Hepatocyte (in vitro differentiated cells): ENCODE measurements around the gene GASK1A. TPM values are rescaled to one million over a fixed set of nuclear protein-coding genes. Genes with fewer than 3 reads are reported as not detected.

Experiments
- DNase-seq: peaks from one replicate; pipeline ENCODE4 v3.0.0-alpha.2; 2016; ENCODE audit warnings: low spot score
- H2AFZ ChIP-seq: fragments of 200-600 bp; sonication (generic); 2 replicates; pipeline ENCODE4 v1.6.0; 2016; ENCODE audit warnings: antibody characterized with exemption, mild to moderate bottlenecking
- H3K27ac ChIP-seq: fragments of 200-600 bp; sonication (generic); 2 replicates; pipeline ENCODE4 v1.5.1; 2016; ENCODE audit warnings: mild to moderate bottlenecking
- H3K27me3 ChIP-seq: fragments of 200-600 bp; sonication (generic); 2 replicates; pipeline ENCODE4 v1.6.1; 2016
- H3K36me3 ChIP-seq: fragments of 200-600 bp; sonication (generic); replicated peaks from 2 replicates; pipeline ENCODE4 v1.5.1; 2016; ENCODE audit warnings: low read depth; ENCODE audit not compliant: insufficient read depth
- H3K4me1 ChIP-seq: fragments of 200-600 bp; sonication (generic); 2 replicates; pipeline ENCODE4 v1.5.1; 2016; ENCODE audit warnings: mild to moderate bottlenecking, moderate library complexity; ENCODE audit not compliant: insufficient read depth
- H3K4me2 ChIP-seq: fragments of 200-600 bp; sonication (generic); 2 replicates; pipeline ENCODE4 v1.6.0; 2016
- H3K4me3 ChIP-seq: fragments of 200-600 bp; sonication (generic); 2 replicates; pipeline ENCODE4 v1.5.1; 2016; ENCODE audit warnings: mild to moderate bottlenecking
- H3K79me2 ChIP-seq: fragments of 200-600 bp; sonication (generic); 2 replicates; pipeline ENCODE4 v1.6.0; 2017; ENCODE audit warnings: mild to moderate bottlenecking
- H3K9me2 ChIP-seq: fragments of 200-600 bp; sonication (generic); replicated peaks from 2 replicates; pipeline ENCODE4 v1.6.0; 2017; ENCODE audit warnings: mild to moderate bottlenecking; ENCODE audit not compliant: insufficient read depth
- H3K9me3 ChIP-seq: fragments of 200-600 bp; sonication (generic); 2 replicates; pipeline ENCODE4 v1.5.1; 2016; ENCODE audit warnings: low read depth, mild to moderate bottlenecking
- H4K20me1 ChIP-seq: fragments of 200-600 bp; sonication (generic); 2 replicates; pipeline ENCODE4 v1.6.0; 2016; ENCODE audit warnings: mild to moderate bottlenecking; ENCODE audit not compliant: insufficient read depth, poor library complexity, severe bottlenecking
- CTCF ChIP-seq: fragments of 200-600 bp; sonication (generic); IDR thresholded peaks from 2 replicates; pipeline ENCODE4 v1.5.1; 2016; ENCODE audit warnings: antibody characterized with exemption, mild to moderate bottlenecking; ENCODE audit not compliant: poor library complexity
- EZH2 ChIP-seq: fragments of 200-600 bp; sonication (generic); IDR thresholded peaks from 2 replicates; pipeline ENCODE4 v1.6.1; 2016; ENCODE audit warnings: antibody characterized with exemption, mild to moderate bottlenecking, borderline replicate concordance
- EZH2phosphoT487 ChIP-seq: fragments of 200-600 bp; sonication (generic); IDR thresholded peaks from one replicate; pipeline ENCODE4 v1.6.1; 2018; ENCODE audit warnings: antibody characterized with exemption, mild to moderate bottlenecking, low read depth, moderate library complexity; ENCODE audit not compliant: unreplicated experiment, severe bottlenecking
- WGBS: methylation state at CpG from one replicate; pipeline ENCODE4 v1.1.6; 2016; ENCODE audit warnings: low lambda C conversion rate; ENCODE audit errors: missing lambda C conversion rate; 5-methylcytosine and 5-hydroxymethylcytosine counted together
- polyA plus RNA-seq: library from polyadenylated mRNA; unstranded; fragments of >200 nt; fragmentation: Nextera tagmentation; extraction: Ambion mirVana; gene quantifications from 2 replicates; pipeline ENCODE4 v1.2.1, GENCODE V29; 2016
- total RNA-seq: library from RNA; depleted of rRNA; stranded (reverse); fragments of >200 nt; gene quantifications from 2 replicates; pipeline ENCODE4 v1.2.3, GENCODE V29; 2014

Gene GASK1A
- total RNA-seq (2.1 and 2.4 TPM in 2 replicates), polyA plus RNA-seq (1.1 and 2.6 TPM in 2 replicates)

GRCh38 chr3:42979044-42979972 lies at the start of gene GASK1A:
GASK1A (plus strand) TSS chr3:42979311; CDS start chr3:42979643, 332 bp downstream.
- Histone ChIP-seq H3K27me3 (peaks cover 43% of the 10 kb centered on the region), H3K79me2 (no peaks in the 10 kb centered on the region), H3K27ac (no peak within 1 kb of the TSS), H4K20me1 (no peaks in the 10 kb centered on the region), H3K4me1 (peaks cover 8% of the 10 kb centered on the region), H3K36me3 (no peaks in the 10 kb centered on the region), H3K4me3 (peak within 1 kb of the TSS; percentile 57), H3K9me3 (no peaks in the 10 kb centered on the region), H3K9me2 (no peaks in the 10 kb centered on the region), H3K4me2 (peak within 1 kb of the TSS; percentile 98), H2AFZ (peak within 1 kb of the TSS; percentile 60)
- TF ChIP-seq EZH2, result peak; percentile 55
- TF ChIP-seq CTCF, result no peak
- no peak for TF ChIP-seq EZH2phosphoT487
- peak; percentile 58 for DNase-seq
- WGBS, result 4% methylated on average over 48 of the region's 80 CpGs

- WGBS, result 84% methylated on average over 5 of the region's 5 CpGs
- Histone ChIP-seq H3K9me3 (no peaks in the 10 kb centered on the region), H3K9me2 (no peaks in the 10 kb centered on the region), H4K20me1 (no peaks in the 10 kb centered on the region), H3K4me2 (no peak overlapping the region), H3K79me2 (no peaks in the 10 kb centered on the region), H3K4me3 (no peak overlapping the region), H3K27me3 (no peaks in the 10 kb centered on the region), H3K27ac (no peak overlapping the region), H3K36me3 (no peaks in the 10 kb centered on the region), H2AFZ (no peak overlapping the region), H3K4me1 (no peaks in the 10 kb centered on the region)
- no peak for DNase-seq
- TF ChIP-seq CTCF (no peak), EZH2phosphoT487 (no peak), EZH2 (no peak)
Measured at GRCh38 chr3:42934111-42934510, 45.0 kb upstream of the GASK1A start.

GRCh38 chr3:42934910-42935309 lies 44.2 kb upstream of the GASK1A start:
- H2AFZ ChIP-seq, result no peak overlapping the region
- H3K4me2 ChIP-seq, result no peak overlapping the region
- no peaks in the 10 kb centered on the region for H3K36me3 ChIP-seq
- TF ChIP-seq EZH2phosphoT487, result no peak
- no peak for TF ChIP-seq CTCF
- no peak for TF ChIP-seq EZH2
- no peaks in the 10 kb centered on the region for H3K4me1 ChIP-seq
- no peaks in the 10 kb centered on the region for H3K27me3 ChIP-seq
- H4K20me1 ChIP-seq, result no peaks in the 10 kb centered on the region
- no peak for DNase-seq
- H3K9me3 ChIP-seq, result no peaks in the 10 kb centered on the region
- H3K9me2 ChIP-seq, result no peaks in the 10 kb centered on the region
- WGBS, result 59% methylated on average over 2 of the region's 2 CpGs
- H3K27ac ChIP-seq, result no peak overlapping the region
- H3K4me3 ChIP-seq, result no peak overlapping the region
- no peaks in the 10 kb centered on the region for H3K79me2 ChIP-seq
